ENCODE results near the gene NKAIN4.

The NKAIN4 gene

GRCh38 chr20:63274381-63275228 is 20.3 kb upstream of the NKAIN4 start:
- DNase-seq (ENCODE audit: low spot score): no peak

- peak; percentile 76 for DNase-seq (ENCODE audit: low spot score)
These were observed 19.5 kb upstream of the NKAIN4 start for GRCh38 chr20:63273635-63274380.

- DNase-seq (ENCODE audit: low spot score): no peak
These were observed 18.9 kb upstream of the NKAIN4 start for GRCh38 chr20:63273059-63273579.

GRCh38 chr20:63272105-63273058 is 18.1 kb upstream of the NKAIN4 start, which contains the start of gene ARFGAP1:
Gene ARFGAP1 (plus strand): TSS chr20:63272813. CDS start chr20:63275581, 2,768 bp downstream.
- DNase-seq (ENCODE audit: low spot score): peak; percentile 99

- no peak for DNase-seq (ENCODE audit: low spot score)
These were observed 16.5 kb upstream of the NKAIN4 start for GRCh38 chr20:63270606-63271325.

- DNase-seq (ENCODE audit: low spot score): no peak
These were observed 15.5 kb upstream of the NKAIN4 start for GRCh38 chr20:63269724-63270123.

GRCh38 chr20:63268671-63269439 is 14.6 kb upstream of the NKAIN4 start:
- DNase-seq (ENCODE audit: low spot score): no peak

- DNase-seq (ENCODE audit: low spot score): no peak
These were observed 14.0 kb upstream of the NKAIN4 start for GRCh38 chr20:63268256-63268655.

- no peak for DNase-seq (ENCODE audit: low spot score)
These were observed 13.4 kb upstream of the NKAIN4 start for GRCh38 chr20:63267691-63268090.

- peak; percentile 78 for DNase-seq (ENCODE audit: low spot score)
These were observed 11.7 kb upstream of the NKAIN4 start for GRCh38 chr20:63265891-63266515.

GRCh38 chr20:63264519-63264918 is 10.3 kb upstream of the NKAIN4 start:
- no peak for DNase-seq (ENCODE audit: low spot score)

GRCh38 chr20:63264000-63264399 is 9.7 kb upstream of the NKAIN4 start:
- no peak for DNase-seq (ENCODE audit: low spot score)

GRCh38 chr20:63262836-63263235 is 8.6 kb upstream of the NKAIN4 start:
- DNase-seq (ENCODE audit: low spot score): no peak

GRCh38 chr20:63261795-63262528 is 7.7 kb upstream of the NKAIN4 start:
- no peak for DNase-seq (ENCODE audit: low spot score)

GRCh38 chr20:63261060-63261794 is 7.0 kb upstream of the NKAIN4 start:
- DNase-seq (ENCODE audit: low spot score): no peak

GRCh38 chr20:63260521-63260920 is 6.3 kb upstream of the NKAIN4 start:
- DNase-seq (ENCODE audit: low spot score): no peak

GRCh38 chr20:63259734-63260460 is 5.6 kb upstream of the NKAIN4 start:
- DNase-seq (ENCODE audit: low spot score): no peak

- no peak for DNase-seq (ENCODE audit: low spot score)
These were observed 4.5 kb upstream of the NKAIN4 start for GRCh38 chr20:63258781-63259180.

Measured in GM03348 (cell line).